Brain microvascular endothelial cell (primary cell): ENCODE measurements around the gene NMNAT2.

Experiments used
- DNase-seq: peaks from one replicate; pipeline ENCODE4 v3.0.0-alpha.2; 2020
- H3K27ac ChIP-seq: fragments of 250-450 bp; sonication (Bioruptor Pico); 2 replicates; pipeline ENCODE4 v1.5.1; 2020; ENCODE audit warnings: mild to moderate bottlenecking, moderate library complexity
- H3K27me3 ChIP-seq: fragments of 250-450 bp; sonication (Bioruptor Pico); replicated peaks from 2 replicates; pipeline ENCODE4 v1.5.1; 2020; ENCODE audit warnings: mild to moderate bottlenecking
- H3K36me3 ChIP-seq: fragments of 250-450 bp; sonication (Bioruptor Pico); replicated peaks from 2 replicates; pipeline ENCODE4 v1.5.1; 2020; ENCODE audit warnings: mild to moderate bottlenecking
- H3K4me3 ChIP-seq: 2 replicates; pipeline ENCODE4 v1.5.1; 2011; ENCODE audit warnings: low read depth, mild to moderate bottlenecking, control low read depth, low read length, moderate library complexity
- in situ Hi-C: cut with HindIII; loops from 2 replicates; pipeline ENCODE4 v1.10.0; 2017; ENCODE audit warnings: low sequenced_read_pairs, low pct_ligation_motif_present
- TF ChIP-seq, protein P1 (sequence below): IDR thresholded peaks from 2 replicates; pipeline ENCODE4 v1.5.1; 2011; ENCODE audit warnings: low read depth, mild to moderate bottlenecking, moderate library complexity, low read length, control low read depth, inconsistent platforms; ENCODE audit errors: missing control alignments

Gene NMNAT2

DNA sequence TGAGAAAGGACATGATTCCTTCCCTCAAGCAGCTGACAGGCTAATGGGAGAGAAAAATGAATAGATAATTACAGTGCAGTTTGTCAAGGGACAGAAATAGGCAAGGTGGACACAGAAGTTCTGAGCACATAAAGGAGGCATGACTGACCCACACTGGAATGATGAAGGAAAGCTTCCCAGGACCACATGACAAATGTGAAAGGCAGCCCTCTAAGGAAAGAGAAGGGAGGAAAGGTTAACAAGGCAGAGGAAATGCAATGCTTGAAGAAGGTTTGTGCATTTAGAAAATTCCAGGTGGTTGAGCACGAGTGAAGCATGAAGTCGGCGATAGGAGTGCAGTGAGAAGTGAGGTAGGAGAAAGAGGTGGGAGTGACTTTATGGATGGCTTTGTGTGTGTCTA lies 194.7 kb downstream of the NMNAT2 start:
- no peak for DNase-seq
- TF ChIP-seq, protein P1, sequence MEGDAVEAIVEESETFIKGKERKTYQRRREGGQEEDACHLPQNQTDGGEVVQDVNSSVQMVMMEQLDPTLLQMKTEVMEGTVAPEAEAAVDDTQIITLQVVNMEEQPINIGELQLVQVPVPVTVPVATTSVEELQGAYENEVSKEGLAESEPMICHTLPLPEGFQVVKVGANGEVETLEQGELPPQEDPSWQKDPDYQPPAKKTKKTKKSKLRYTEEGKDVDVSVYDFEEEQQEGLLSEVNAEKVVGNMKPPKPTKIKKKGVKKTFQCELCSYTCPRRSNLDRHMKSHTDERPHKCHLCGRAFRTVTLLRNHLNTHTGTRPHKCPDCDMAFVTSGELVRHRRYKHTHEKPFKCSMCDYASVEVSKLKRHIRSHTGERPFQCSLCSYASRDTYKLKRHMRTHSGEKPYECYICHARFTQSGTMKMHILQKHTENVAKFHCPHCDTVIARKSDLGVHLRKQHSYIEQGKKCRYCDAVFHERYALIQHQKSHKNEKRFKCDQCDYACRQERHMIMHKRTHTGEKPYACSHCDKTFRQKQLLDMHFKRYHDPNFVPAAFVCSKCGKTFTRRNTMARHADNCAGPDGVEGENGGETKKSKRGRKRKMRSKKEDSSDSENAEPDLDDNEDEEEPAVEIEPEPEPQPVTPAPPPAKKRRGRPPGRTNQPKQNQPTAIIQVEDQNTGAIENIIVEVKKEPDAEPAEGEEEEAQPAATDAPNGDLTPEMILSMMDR, result no peak
- no peak overlapping the region for H3K27ac ChIP-seq
- in situ Hi-C loops, result no loop called here
- no peaks in the 10 kb centered on the region for H3K36me3 ChIP-seq
- no peak overlapping the region for H3K4me3 ChIP-seq
- H3K27me3 ChIP-seq, result no peaks in the 10 kb centered on the region

DNA sequence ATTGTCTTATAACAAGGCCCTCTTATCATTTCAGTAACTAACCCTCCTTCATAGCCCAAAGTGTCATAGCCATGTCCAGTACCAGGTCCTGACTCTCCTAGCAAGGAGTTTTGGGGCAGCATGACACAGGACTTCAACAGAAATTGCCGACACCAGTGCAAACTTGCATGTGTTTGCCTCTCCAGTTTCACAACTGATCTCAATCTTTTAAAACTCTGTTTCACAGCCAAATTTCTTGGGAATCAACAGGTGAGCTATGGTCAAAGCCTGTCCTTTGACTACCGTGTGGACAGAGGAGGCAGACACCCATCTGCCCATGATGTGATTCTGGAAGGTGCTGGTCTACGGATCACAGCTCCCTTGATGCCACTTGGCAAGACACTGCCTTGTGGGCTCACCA lies 195.3 kb downstream of the NMNAT2 start:
- TF ChIP-seq, protein P1, result no peak
- H3K4me3 ChIP-seq, result no peak overlapping the region
- no peak for DNase-seq
- in situ Hi-C loops, result no loop called here
- no peaks in the 10 kb centered on the region for H3K36me3 ChIP-seq
- H3K27ac ChIP-seq, result no peak overlapping the region
- H3K27me3 ChIP-seq, result no peaks in the 10 kb centered on the region

DNA sequence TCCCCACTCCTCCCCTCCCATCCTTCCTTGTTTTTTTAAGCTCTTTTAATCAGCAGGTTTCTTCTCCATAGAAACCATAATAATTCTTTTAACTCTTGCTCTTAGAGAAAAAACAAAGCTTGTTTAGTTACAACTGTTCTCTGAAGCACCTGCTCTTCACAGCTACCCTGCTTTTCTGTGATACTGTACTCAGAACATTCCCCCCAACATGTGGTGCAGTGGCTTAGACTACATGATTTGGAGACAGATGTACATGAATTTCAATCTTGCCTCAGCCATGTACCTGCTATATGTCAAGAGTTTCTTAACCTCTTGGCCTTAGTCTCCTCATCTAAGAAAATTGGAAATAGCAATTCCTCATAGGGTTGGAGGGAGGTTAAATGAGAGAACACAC lies 198.6 kb downstream of the NMNAT2 start:
- in situ Hi-C loops, result no loop called here
- H3K4me3 ChIP-seq, result no peak overlapping the region
- H3K36me3 ChIP-seq, result no peaks in the 10 kb centered on the region
- no peak overlapping the region for H3K27ac ChIP-seq
- no peak for DNase-seq
- TF ChIP-seq, protein P1, result no peak
- H3K27me3 ChIP-seq, result no peaks in the 10 kb centered on the region

DNA sequence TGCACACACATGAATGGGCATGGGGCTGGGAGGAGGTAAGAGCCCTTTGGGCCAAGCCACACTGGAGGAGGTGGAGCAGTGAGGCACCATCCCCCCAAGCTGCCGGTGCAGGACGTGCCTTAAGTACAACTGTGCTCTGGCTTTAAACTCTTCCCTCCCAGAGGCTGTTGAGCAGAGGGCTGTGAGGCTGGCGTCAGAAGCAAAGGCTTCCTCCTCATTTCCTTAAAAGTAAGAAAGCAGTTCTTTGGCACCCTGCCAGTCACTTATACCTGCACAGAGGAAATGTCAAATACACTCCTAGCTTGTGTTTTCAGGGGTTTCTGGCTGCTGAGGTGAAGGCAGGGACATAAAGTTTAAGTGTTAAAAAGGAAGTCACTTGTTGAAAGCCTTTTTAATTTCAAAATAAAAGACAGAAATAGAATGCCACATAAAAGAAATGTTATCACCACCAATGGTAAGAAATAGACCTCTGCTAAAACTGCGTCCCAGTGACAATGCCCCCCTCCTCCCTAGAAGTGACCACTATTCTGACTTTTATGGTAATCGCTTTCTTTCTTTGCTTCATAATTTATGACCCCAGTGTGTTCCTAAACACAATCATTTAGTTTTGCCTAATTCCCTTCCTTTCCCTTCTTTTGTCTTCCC lies 199.1 kb downstream of the NMNAT2 start:
- H3K4me3 ChIP-seq, result no peak overlapping the region
- H3K27ac ChIP-seq, result no peak overlapping the region
- H3K27me3 ChIP-seq, result no peaks in the 10 kb centered on the region
- TF ChIP-seq, protein P1, result no peak
- in situ Hi-C loops, result no loop called here
- no peak for DNase-seq
- no peaks in the 10 kb centered on the region for H3K36me3 ChIP-seq

DNA sequence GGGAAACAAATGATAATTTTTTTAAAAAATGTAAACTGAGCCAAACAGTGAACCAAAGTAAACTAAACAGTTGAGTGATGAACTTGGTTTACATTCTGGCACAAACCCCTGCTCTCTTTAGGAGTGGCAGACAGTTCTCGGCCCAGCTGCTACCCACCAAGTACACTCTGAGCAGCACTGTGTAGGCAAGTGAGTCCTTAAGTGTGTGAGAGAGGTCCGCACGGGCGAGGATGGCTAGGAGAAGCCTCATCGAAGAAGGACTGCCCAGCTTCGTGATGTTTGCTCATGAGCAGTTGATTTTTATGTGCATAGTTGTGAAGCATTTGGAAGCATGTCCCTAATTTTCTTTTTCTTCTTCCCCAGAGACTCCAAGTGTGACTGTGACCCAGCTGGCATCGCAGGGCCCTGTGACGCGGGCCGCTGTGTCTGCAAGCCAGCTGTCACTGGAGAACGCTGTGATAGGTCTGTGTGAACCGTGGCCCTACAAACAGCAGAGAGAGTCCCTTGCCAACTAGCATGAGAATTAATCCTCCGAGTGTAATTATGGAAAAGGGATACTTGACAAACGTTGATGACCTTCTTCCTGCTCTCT lies 200.1 kb downstream of the NMNAT2 start:
- Histone ChIP-seq H3K36me3 (no peaks in the 10 kb centered on the region), H3K27ac (no peak overlapping the region), H3K4me3 (no peak overlapping the region), H3K27me3 (no peaks in the 10 kb centered on the region)
- TF ChIP-seq, protein P1, result no peak
- no peak for DNase-seq
- in situ Hi-C loops, result no loop called here

DNA sequence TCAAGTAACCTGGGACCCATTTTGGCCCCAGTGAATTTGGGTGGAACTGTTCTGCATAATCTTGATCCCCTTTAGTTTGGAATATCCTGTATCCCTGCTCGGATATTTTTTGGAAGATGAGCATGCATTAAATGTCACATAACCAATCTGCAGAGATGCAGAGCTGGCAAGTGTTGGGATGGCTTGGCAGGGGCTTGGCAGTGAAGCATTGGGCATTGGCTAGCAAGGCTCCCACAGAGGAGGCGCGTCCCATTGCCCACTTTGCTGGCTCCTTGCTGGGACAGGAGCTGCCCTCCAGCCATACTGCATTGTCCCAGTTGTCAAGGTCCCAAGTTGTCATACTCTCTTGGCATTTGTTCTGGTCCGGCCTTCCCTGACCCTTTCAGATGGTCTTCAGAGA lies 202.2 kb downstream of the NMNAT2 start:
- Histone ChIP-seq H3K36me3 (no peaks in the 10 kb centered on the region), H3K27me3 (no peaks in the 10 kb centered on the region), H3K27ac (no peak overlapping the region), H3K4me3 (no peak overlapping the region)
- no peak for DNase-seq
- in situ Hi-C loops, result no loop called here
- TF ChIP-seq, protein P1, result no peak
